Measurements from ENCODE around the gene FSIP1.

FSIP1 gene

GRCh38 chr15:39752991-39753390 lies 29.6 kb downstream of the FSIP1 start:
- DNase-seq: no peak

- DNase-seq: no peak
Measured at GRCh38 chr15:39752246-39752645, 30.4 kb downstream of the FSIP1 start.

- DNase-seq: no peak
Measured at GRCh38 chr15:39748276-39748675, 34.4 kb downstream of the FSIP1 start.

- no peak for DNase-seq
Measured at GRCh38 chr15:39747326-39747725, 35.3 kb downstream of the FSIP1 start.

- DNase-seq: no peak
Measured at GRCh38 chr15:39746714-39747276, 35.8 kb downstream of the FSIP1 start.

GRCh38 chr15:39746176-39746575 lies 36.5 kb downstream of the FSIP1 start:
- no peak for DNase-seq

- no peak for DNase-seq
Measured at GRCh38 chr15:39745415-39745814, 37.2 kb downstream of the FSIP1 start.

GRCh38 chr15:39744334-39745103 lies 38.1 kb downstream of the FSIP1 start:
- DNase-seq: no peak

- DNase-seq: no peak
Measured at GRCh38 chr15:39743611-39744010, 39.0 kb downstream of the FSIP1 start.

- no peak for DNase-seq
Measured at GRCh38 chr15:39741258-39741657, 41.4 kb downstream of the FSIP1 start.

GRCh38 chr15:39738998-39739397 lies 43.6 kb downstream of the FSIP1 start:
- no peak for DNase-seq

GRCh38 chr15:39737196-39737550 lies 45.5 kb downstream of the FSIP1 start:
- DNase-seq: no peak

- no peak for DNase-seq
Measured at GRCh38 chr15:39736412-39737195, 46.0 kb downstream of the FSIP1 start.

GRCh38 chr15:39735120-39735717 lies 47.4 kb downstream of the FSIP1 start:
- no peak for DNase-seq

- DNase-seq: no peak
Measured at GRCh38 chr15:39731266-39731665, 51.4 kb downstream of the FSIP1 start.

- no peak for DNase-seq
Measured at GRCh38 chr15:39730552-39730951, 52.1 kb downstream of the FSIP1 start.

GRCh38 chr15:39729500-39729899 lies 53.1 kb downstream of the FSIP1 start:
- DNase-seq: no peak

GRCh38 chr15:39728845-39729244 lies 53.8 kb downstream of the FSIP1 start:
- no peak for DNase-seq

GRCh38 chr15:39721893-39722292 lies 60.7 kb downstream of the FSIP1 start:
- DNase-seq: no peak

- DNase-seq: no peak
Measured at GRCh38 chr15:39720621-39721611, 61.7 kb downstream of the FSIP1 start.

- no peak for DNase-seq
Measured at GRCh38 chr15:39720081-39720480, 62.6 kb downstream of the FSIP1 start.

- DNase-seq: no peak
Measured at GRCh38 chr15:39719109-39719508, 63.5 kb downstream of the FSIP1 start.
